Stimulated activated CD8-positive, alpha-beta memory T cell treated with anti-CD3 and anti-CD28 coated beads, Interleukin-4, amount 100 ng/mL, for 48 hours (primary cell): ENCODE results near the gene PARP6.
"Not testable (repeated sequence)": the region's sequence is repeated elsewhere in the genome, so short reads cannot be mapped to it uniquely, and the experiment has no call there.

Experiments used
- DNase-seq: peaks from one replicate; pipeline ENCODE4 v3.0.0-alpha.2; 2020

Gene PARP6

DNA sequence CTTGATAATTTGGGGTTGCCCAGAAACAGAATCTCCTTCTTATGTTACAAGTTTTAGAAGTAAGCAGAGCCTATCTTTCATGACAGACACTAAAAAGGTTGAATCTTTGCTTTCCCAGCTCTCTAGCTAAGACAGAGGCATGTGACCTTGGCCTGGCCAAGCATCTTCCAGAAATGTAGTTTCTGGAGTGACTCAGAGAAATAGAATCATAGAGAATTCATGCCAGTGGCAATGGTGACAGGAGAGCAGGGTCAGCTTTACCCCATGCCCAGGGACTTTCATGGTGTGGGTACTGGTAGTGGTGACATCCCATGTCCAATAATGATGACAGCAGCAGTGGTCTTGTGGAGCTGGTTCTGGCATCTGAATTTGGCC lies 4.0 kb upstream of the PARP6 start:
- DNase-seq, result no peak

DNA sequence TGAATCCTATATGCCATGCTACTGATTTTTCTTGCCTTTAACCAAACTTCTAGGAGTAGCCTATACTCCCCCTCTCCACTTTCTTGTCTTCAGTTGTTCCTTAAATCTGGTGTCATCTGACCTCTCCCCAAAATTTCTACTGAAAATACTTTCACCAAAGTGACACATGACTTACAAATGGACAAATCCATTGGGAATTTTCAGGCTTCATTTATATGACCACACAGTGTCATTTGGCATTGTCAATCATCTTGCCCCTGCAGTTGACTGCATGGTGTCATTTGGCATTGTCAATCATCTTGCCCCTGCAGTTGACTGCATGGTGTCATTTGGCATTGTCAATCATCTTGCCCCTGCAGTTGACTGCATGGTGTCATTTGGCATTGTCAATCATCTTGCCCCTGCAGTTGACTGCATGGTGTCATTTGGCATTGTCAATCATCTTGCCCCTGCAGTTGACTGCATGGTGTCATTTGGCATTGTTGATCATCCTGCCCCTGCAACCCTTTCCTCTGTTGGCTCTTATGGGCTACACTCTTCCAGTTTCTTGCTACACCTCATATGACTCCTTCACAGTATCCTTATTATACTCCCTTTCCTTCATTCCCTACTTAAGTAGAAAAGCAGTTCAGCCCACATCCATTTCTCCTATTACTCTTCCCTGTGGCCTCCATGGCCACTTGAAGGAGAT lies 3.4 kb upstream of the PARP6 start:
- not testable (repeated sequence) for DNase-seq

DNA sequence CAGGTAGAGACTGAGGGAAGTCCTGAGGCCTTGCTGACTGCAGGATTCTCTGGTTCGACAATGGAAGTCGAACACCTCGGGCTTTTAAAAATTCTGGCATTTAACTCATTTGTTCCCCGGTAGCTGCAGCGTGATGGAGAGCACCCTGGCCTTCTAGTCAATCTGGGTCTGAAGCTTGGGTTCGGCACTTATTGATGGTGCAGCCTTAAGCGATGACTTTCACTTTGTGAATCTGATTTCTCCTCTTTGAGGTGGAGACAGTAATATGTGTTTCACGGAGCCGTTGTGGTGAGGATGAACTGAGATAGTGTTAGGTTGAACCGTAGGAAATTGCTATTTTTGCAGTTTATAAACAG lies 621 bp upstream of the PARP6 start:
- no peak for DNase-seq

DNA sequence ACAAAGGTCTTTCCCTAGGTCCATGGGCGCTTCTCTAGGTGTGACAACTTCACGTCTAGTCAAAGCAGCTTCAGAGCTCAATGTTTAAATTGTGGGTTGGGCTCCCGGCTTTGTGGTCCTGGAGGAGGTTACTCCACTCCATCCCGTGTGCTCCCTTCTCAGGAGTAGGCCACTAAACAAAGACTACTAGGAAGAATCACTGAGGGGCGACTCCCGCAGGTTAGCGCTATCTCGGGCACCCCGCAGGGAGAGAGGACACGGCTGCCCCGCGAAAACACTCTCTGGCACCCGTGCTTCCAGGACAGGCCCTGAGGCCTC lies 500 bp downstream of the PARP6 start:
- DNase-seq, result peak; percentile 52

DNA sequence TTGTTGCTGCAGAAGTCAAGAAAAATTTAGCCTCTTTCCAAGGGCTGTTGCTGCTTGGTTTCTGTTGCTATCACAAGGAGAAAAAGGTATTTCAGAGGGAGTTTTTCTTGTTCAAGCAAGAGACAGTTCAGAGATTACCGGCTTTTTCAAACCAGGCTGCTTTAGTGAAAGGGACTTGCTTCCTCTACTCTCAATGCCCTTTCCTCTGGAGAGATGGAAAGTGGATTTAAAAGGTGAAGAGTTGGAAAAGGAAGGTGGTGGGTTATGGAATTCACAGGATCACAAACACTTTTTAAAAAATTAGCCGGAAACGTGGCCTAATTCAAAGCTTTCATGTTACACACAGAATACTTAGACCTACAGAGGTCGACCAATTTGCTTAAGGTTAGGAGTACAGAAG lies 1.1 kb downstream of the PARP6 start:
- no peak for DNase-seq

DNA sequence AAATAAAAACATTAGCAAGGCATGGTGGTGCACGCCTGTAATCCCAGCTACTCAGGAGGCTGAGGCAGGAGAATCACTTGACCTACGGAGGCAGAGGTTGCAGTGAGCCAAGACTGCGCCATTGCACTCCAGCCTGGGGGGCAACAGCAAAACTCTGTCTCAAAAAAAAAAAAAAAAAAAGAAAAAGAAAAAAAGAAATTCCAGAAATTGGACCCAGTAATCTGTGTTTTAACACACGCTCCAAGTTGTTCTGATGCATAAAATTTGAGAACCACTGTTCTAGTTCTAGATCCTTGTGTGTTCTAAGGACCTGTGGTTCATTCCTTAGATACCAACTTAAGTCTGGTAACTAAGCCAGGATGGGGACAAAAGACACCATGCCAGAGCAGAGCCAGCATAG lies 2.6 kb downstream of the PARP6 start:
- DNase-seq, result no peak

DNA sequence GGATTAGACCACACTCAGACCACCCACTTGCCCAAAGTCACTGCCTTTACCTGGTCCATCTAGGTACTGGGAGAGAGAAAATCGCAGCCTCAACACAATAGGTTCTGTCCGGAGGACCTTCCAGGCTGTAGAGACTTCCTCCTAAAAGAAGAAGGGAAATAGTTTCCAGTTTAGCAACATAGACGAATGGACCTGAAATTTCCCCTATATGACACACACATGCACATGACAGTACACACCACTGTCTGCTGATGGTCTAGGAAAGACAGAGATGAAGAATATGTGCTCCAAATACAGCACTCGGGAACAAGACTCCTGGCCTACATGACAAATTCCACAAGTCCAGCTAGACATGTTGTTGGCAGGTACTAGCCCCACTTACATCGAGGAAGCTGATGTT lies 7.3 kb downstream of the PARP6 start:
- DNase-seq, result no peak

DNA sequence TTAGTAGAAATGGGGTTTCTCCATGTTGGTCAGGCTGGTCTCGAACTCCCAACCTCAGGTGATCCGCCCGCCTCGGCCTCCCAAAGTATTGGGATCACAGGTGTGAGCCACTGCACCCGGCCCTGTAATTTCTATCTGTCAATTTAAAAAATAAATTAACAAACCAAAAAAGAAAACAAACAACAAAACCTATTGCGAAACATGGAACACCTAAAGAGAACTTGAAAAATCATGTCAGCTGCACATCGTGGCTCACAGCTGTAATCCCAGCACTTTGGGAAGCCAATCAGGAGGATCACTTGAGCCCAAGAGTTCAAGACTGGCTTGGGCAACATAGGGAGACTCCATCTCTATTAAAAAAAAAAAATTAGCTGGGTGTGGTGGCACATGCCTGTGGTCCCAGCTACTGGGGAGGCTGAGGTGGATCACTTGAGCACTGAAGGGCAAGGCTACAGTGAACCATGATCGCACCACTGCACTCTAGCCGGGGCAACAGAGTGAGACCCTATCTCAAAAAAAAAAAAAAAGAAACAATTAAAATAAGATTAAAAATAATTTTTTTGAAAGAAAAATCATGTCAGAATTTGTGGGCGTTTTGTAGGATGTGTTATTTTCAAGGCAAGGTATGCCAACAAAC lies 19.6 kb downstream of the PARP6 start:
- no peak for DNase-seq

DNA sequence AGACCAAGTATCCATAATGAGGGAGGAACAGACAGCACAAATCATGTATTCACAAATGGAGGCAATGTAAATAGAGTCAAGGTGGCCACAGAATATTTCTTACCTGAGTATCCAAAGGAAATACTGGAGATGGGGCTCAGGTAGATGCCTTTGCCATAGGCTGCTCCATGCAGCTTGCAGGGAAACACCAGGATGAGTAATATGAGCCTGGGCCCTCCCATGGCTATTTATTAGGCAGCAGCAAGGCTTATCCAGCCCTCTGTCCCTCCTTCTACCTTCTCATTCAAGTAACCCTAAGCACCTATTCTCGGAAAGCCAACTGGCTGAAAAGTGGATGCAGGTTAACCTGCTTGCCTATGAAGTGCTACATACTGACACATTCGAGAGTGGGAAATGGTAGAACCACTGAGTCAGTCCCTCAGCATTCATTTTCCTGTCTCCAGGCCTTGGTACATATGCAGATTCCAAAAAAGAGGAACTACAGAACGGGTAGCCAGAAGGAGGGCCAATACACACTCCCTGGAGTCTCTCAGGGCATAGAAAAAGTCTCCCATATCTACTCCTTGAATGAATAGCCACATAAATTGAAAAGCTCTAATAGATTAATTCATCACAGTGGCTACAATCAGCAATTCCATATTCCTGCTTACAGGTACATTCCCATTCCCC lies 23.1 kb downstream of the PARP6 start:
- DNase-seq, result no peak

DNA sequence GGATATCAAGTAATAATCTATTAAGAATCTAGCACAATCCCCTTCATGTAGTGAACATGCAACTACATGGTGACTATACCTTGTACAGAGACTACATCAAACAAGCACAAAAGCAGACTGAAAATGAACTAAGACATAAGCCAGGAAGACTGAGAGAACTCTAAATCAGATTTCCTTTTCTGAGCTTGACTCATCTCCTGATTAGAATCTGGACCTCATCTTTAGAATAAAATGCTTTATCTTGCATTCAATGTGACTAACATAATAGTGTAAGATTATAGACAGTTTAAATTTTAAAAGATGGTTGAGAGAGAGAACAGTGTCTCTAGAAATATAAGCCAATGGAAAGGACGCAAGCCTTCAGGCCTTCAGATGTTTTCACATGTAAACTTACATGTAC lies 23.8 kb downstream of the PARP6 start:
- no peak for DNase-seq

DNA sequence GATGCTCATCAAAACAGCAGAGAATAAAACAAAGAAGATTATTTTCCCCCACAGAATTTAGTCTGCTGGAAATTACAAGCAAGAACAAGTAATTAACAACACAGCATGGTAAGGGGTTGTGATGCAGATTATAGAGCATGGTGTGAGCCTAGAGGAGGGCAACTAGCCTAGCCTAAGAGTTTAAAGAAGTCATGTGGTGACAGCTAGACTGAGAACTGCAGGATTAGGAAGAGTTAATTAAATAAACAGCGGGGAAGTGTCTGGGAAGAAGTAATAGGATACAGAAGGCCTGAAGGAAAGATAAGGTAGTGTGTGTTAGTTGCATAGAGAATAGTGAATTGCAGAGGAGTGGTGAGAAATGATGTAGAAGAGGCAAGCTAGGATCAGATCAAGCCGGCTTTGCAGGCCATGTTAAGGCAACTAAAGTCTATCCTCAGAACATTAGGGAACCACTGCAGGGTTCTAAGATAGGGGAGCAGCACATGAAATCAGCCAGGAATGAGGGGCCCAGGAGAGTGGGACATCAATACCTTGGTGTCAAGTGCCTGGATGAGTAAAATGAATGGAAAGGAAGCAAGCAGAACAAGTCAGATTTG lies 29.5 kb downstream of the PARP6 start:
- no peak for DNase-seq

DNA sequence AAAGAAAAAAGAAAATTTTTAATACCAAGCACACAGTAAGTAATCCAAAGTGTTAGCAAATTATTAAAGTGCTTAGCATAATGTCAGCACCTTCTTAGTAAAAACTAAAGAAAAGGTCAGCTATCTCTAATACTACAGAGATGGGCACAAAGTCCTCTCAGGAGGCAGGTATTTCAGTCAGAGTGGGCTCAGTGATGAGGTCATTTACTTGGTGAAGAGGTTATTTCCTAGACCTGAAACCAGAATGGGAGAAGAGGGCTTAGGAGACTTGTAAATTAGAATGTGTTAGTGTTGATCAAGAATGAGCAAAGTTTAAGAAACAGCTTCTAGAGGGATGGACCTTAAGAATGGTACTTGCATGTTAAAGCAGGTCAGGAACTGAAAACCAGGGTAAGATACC lies 32.7 kb downstream of the PARP6 start:
- no peak for DNase-seq

DNA sequence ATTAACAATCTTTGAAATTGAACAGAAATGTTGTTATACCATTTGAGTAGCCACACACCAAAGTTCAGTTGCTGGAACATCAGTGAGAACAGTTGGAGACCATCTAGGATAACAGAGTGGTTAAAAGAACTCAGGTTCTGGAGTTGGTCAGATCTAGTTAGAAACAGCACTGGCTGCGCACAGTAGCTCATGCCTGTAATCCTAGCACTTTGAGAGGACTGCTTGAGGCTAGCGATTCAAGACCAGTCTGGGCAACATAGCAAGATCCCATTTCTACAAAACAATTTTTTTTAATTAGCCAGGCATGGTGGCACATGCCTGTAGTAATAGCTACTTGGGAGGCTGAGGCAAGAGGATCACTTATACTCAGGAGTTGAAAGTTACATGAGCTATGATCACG lies 33.8 kb downstream of the PARP6 start:
- no peak for DNase-seq

DNA sequence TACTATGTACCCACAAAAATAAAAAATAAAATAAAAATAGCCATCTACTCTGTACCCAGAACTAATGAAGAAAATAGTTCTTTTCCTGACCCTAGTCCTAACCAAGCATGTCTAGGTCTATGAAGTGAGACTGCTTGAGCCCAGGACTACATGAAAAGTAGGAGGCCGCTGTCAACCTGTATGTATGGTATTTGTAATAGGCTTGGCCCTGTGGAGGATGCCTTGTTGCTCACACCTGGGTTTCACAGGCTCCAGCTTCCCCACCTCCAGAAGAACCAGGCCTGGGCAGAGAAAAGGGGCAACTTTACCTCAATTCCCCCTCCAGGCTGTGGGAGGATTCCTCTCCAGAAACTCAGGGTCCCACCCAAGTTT lies 34.5 kb downstream of the PARP6 start:
- no peak for DNase-seq

DNA sequence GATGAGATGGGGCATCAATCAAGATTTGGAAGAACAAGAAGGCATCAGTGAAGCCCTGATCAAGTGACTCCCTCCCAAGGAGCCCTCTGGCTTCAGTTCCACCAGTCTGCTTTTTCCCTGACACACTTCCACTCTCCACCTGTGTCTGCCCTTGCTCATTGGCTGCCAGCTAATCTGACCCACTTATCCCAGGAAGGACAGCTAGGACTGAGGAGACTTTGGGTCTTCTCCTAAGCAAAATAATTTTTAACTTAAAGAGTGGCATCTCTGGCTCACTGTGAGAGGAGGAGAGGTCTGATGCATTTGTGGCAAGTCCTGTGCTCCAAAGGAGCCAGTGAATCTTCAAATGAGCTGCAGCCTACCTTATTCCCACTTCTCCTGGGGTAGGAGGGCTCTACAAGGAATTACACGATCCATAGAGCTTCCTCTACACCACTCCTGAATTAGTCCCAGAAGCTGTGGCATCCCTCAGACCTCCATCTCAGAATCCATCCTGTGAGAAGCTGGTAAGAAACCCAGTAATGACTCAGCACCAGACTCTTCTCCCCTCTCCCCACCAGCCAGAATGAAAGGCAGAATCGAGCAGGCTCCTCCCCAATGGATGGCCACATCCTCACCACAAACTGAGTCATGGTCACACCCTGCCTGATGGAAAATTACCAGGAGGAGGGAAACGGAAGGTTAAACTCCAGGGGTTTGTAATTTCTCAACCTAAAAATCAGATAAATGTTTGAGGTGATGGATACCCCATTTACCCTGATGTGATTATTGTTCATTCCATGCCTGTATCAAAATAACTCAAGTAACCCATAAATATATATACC lies 35.1 kb downstream of the PARP6 start:
- DNase-seq, result peak; percentile 84

DNA sequence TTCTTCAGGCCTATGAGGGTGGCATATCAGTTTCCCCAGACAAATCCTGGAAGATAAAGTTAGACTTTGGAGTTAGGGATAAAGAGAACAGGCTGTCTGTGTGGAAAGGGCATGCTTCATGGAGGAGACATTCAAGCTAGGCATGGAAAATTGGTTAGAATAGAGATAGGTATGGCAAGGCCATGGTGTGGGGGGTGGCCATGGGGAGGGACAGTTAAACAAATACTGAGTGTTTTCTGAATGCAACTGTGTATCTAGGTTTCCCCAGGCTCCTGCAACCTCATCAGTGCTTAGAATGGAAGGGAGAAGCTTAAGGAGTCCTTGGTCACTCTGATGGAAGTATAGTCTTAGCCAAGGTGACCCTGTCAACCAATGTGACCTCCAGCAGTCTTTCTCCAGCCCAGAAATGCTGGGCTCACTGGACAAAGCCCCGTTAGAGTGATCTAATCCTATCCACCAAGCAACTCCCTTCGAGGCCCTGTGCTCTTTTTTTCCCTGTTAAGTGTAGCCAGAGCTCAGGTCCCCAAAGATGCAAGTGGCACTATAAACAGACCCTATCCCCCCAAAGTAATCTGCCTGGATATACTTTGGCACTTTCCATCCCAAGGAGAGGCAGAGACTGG lies 35.9 kb downstream of the PARP6 start:
- no peak for DNase-seq

DNA sequence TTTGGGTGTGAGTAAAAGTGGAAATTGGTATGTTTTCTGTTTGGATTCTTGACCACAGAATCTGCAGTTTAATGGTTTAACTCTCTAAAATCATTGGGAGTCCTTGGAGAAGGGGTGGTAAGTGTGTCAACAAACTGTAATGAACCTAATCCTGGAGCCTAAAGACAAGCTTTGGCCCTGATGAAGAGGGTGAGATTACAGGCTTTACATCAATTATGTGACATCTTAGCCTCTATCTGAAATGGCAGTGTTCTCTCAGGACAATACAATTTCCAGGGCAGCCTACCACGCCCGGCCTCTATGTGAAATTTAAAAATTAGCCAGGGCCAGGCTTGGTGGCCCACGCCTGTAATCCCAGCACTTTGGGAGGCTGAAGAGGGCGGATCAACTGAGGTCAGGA lies 37.1 kb downstream of the PARP6 start:
- DNase-seq, result no peak

DNA sequence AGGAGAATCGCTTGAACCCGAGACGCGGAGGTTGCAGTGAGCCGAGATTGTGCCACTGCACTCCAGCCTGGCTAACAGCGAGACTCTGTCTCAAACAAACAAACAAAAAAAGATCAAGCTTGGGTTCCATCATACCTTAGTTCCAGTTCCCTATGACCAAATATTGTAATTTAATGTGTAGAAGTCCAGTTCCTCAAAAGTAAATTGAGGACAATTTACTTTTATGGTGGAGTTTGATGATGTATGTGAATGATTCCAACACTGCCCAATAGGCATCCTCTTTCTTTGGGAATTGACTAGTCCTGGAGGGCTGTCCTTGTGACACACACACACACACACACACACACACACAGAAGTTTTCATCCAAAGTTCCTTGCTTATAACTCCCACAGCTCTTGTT lies 38.6 kb downstream of the PARP6 start:
- no peak for DNase-seq

DNA sequence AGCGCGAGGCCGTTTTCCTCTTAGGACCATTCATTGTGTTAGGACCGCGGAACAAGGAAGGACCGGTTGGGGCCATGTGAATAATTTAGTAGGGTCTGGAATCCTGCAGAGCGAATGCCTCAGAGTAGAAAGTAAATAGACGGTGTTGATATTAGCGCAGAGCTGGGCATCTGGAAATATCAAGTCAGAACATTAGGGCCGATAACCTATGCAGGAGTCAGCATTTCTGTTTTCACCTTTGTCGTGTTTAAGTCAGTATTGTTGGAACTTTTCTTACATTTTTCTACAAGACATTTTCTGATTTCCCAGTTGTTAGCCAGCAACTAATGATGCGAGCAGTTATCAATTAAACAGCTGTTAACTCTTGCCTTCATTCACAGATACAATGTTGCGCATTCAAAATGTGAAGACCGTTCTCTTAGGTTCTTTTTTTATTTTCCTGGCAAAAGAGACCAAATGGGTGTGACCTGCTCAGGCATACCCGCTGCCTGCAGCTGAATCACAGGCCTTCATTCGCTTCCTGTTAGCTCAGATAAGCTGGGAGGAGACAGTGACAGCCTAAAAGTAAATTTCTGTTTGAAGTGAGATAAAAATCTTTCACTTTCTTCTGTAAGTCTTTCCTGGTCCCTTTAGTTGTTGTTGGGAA lies 40.4 kb downstream of the PARP6 start:
- peak; percentile 55 for DNase-seq

DNA sequence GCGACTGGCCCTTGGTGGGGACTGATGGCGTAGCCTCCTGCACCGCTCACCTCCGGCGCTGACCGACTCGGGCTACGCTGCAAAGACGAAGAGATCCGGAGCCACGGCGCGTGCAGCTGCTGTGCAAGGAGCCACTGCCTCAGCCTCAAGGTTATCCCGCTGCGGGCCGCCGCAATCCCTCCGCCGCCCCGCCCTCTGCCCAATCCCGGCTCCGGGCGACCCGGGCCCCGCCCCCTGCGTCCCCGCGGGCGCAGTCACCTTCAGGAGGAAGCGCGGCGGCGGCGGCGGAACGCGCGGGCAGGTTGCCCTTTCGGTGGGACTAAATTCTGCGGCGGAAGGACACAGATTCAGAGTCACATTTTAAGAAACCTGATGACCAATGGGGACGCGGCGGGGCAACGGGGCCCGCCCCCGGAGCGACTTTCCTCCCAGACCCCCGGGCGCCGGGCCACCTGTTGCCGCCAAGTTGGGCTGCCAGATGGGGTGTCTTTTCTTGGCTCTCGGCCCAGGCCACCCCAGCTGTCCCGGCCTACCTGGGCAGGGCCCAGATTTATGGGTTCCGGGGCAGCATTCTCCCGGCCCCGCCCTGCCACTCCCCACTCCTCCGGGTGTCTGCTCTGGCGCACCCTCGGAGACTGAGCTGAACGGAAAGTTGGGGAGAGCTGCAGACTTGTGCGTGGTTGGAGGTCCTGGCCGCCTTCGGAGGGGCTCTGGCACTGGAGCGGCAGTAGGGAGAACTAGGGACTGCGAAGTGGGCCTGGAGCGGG lies 41.1 kb downstream of the PARP6 start, which contains the start of gene PKM:
Gene PKM, minus strand, starts transcription at position 125 of the 767 bp plus-strand sequence. CDS start 12,093 bp downstream, outside the sequence.
- DNase-seq, result peak; percentile 99
